ENCODE data around the gene TACR1.
A peak's percentile ranks its signal among the peaks of the same experiment; 100 is the strongest.

The TACR1 gene

GRCh38 chr2:75123876-75124275 lies 75.4 kb downstream of the TACR1 start:
- Histone ChIP-seq H2AFZ (ENCODE audit: low read length, unreplicated experiment) (no peak overlapping the region), H3K27ac (ENCODE audit: low read depth, low read length) (no peak overlapping the region), H3K4me1 (ENCODE audit: control insufficient read depth, insufficient read depth, low read length, unreplicated experiment) (no peaks in the 10 kb centered on the region), H3K4me3 (ENCODE audit: low read depth, low read length) (no peak overlapping the region), H3K79me2 (ENCODE audit: control insufficient read depth, insufficient read depth, low read length, unreplicated experiment) (no peaks in the 10 kb centered on the region), H3K36me3 (ENCODE audit: insufficient read depth, low read length) (no peaks in the 10 kb centered on the region), H3K27me3 (ENCODE audit: insufficient read depth, low read length) (no peaks in the 10 kb centered on the region)

- H3K36me3 ChIP-seq (ENCODE audit: insufficient read depth, low read length): no peaks in the 10 kb centered on the region
- no peak overlapping the region for H3K27ac ChIP-seq (ENCODE audit: low read depth, low read length)
- no peak overlapping the region for H2AFZ ChIP-seq (ENCODE audit: low read length, unreplicated experiment)
- H3K79me2 ChIP-seq (ENCODE audit: control insufficient read depth, insufficient read depth, low read length, unreplicated experiment): no peaks in the 10 kb centered on the region
- H3K4me1 ChIP-seq (ENCODE audit: control insufficient read depth, insufficient read depth, low read length, unreplicated experiment): no peaks in the 10 kb centered on the region
- H3K4me3 ChIP-seq (ENCODE audit: low read depth, low read length): no peak overlapping the region
- no peaks in the 10 kb centered on the region for H3K27me3 ChIP-seq (ENCODE audit: insufficient read depth, low read length)
Observed at GRCh38 chr2:75113231-75113869, 86.0 kb downstream of the TACR1 start.

- Histone ChIP-seq H3K4me3 (ENCODE audit: low read depth, low read length) (no peak overlapping the region), H3K36me3 (ENCODE audit: insufficient read depth, low read length) (no peaks in the 10 kb centered on the region), H3K4me1 (ENCODE audit: control insufficient read depth, insufficient read depth, low read length, unreplicated experiment) (no peaks in the 10 kb centered on the region), H3K79me2 (ENCODE audit: control insufficient read depth, insufficient read depth, low read length, unreplicated experiment) (no peaks in the 10 kb centered on the region), H3K27me3 (ENCODE audit: insufficient read depth, low read length) (no peaks in the 10 kb centered on the region), H2AFZ (ENCODE audit: low read length, unreplicated experiment) (no peak overlapping the region), H3K27ac (ENCODE audit: low read depth, low read length) (no peak overlapping the region)
Observed at GRCh38 chr2:75108937-75109482, 90.3 kb downstream of the TACR1 start.

GRCh38 chr2:75102011-75102410 lies 97.3 kb downstream of the TACR1 start:
- H3K4me1 ChIP-seq (ENCODE audit: control insufficient read depth, insufficient read depth, low read length, unreplicated experiment): peaks cover 25% of the 10 kb centered on the region
- H2AFZ ChIP-seq (ENCODE audit: low read length, unreplicated experiment): no peak overlapping the region

GRCh38 chr2:75100801-75101151 lies 98.5 kb downstream of the TACR1 start:
- Histone ChIP-seq H3K4me1 (ENCODE audit: control insufficient read depth, insufficient read depth, low read length, unreplicated experiment) (peaks cover 25% of the 10 kb centered on the region), H3K79me2 (ENCODE audit: control insufficient read depth, insufficient read depth, low read length, unreplicated experiment) (no peaks in the 10 kb centered on the region), H3K27ac (ENCODE audit: low read depth, low read length) (peak overlapping the region; percentile 35), H3K27me3 (ENCODE audit: insufficient read depth, low read length) (no peaks in the 10 kb centered on the region), H2AFZ (ENCODE audit: low read length, unreplicated experiment) (no peak overlapping the region), H3K36me3 (ENCODE audit: insufficient read depth, low read length) (peaks cover 3% of the 10 kb centered on the region; the same call in 1 of the 2 replicates), H3K4me3 (ENCODE audit: low read depth, low read length) (no peak overlapping the region)

More at GRCh38 chr2:75102011-75102410, 97.3 kb downstream of the TACR1 start:
- Histone ChIP-seq H3K27ac (ENCODE audit: low read depth, low read length) (no peak overlapping the region), H3K36me3 (ENCODE audit: insufficient read depth, low read length) (peaks cover 3% of the 10 kb centered on the region; the same call in 1 of the 2 replicates), H3K4me3 (ENCODE audit: low read depth, low read length) (no peak overlapping the region), H3K79me2 (ENCODE audit: control insufficient read depth, insufficient read depth, low read length, unreplicated experiment) (no peaks in the 10 kb centered on the region), H3K27me3 (ENCODE audit: insufficient read depth, low read length) (no peaks in the 10 kb centered on the region)

- Histone ChIP-seq H3K27ac (ENCODE audit: low read depth, low read length) (peak overlapping the region; percentile 35), H3K36me3 (ENCODE audit: insufficient read depth, low read length) (peaks cover 3% of the 10 kb centered on the region; the same call in 1 of the 2 replicates), H3K27me3 (ENCODE audit: insufficient read depth, low read length) (no peaks in the 10 kb centered on the region), H2AFZ (ENCODE audit: low read length, unreplicated experiment) (no peak overlapping the region), H3K79me2 (ENCODE audit: control insufficient read depth, insufficient read depth, low read length, unreplicated experiment) (no peaks in the 10 kb centered on the region), H3K4me1 (ENCODE audit: control insufficient read depth, insufficient read depth, low read length, unreplicated experiment) (peaks cover 25% of the 10 kb centered on the region), H3K4me3 (ENCODE audit: low read depth, low read length) (no peak overlapping the region)
Observed at GRCh38 chr2:75100011-75100800, 99.1 kb downstream of the TACR1 start.

- Histone ChIP-seq H3K27ac (ENCODE audit: low read depth, low read length) (peak overlapping the region; percentile 18), H3K4me3 (ENCODE audit: low read depth, low read length) (no peak overlapping the region), H3K27me3 (ENCODE audit: insufficient read depth, low read length) (no peaks in the 10 kb centered on the region), H2AFZ (ENCODE audit: low read length, unreplicated experiment) (no peak overlapping the region), H3K79me2 (ENCODE audit: control insufficient read depth, insufficient read depth, low read length, unreplicated experiment) (no peaks in the 10 kb centered on the region), H3K4me1 (ENCODE audit: control insufficient read depth, insufficient read depth, low read length, unreplicated experiment) (peaks cover 25% of the 10 kb centered on the region), H3K36me3 (ENCODE audit: insufficient read depth, low read length) (peaks cover 3% of the 10 kb centered on the region; the same call in 1 of the 2 replicates)
Observed at GRCh38 chr2:75099521-75099922, 99.8 kb downstream of the TACR1 start.

- Histone ChIP-seq H2AFZ (ENCODE audit: low read length, unreplicated experiment) (no peak overlapping the region), H3K27ac (ENCODE audit: low read depth, low read length) (no peak overlapping the region), H3K27me3 (ENCODE audit: insufficient read depth, low read length) (no peaks in the 10 kb centered on the region), H3K79me2 (ENCODE audit: control insufficient read depth, insufficient read depth, low read length, unreplicated experiment) (no peaks in the 10 kb centered on the region), H3K36me3 (ENCODE audit: insufficient read depth, low read length) (peaks cover 3% of the 10 kb centered on the region; the same call in 1 of the 2 replicates), H3K4me3 (ENCODE audit: low read depth, low read length) (no peak overlapping the region), H3K4me1 (ENCODE audit: control insufficient read depth, insufficient read depth, low read length, unreplicated experiment) (peaks cover 25% of the 10 kb centered on the region)
Observed at GRCh38 chr2:75098856-75099255, 100.5 kb downstream of the TACR1 start.

- Histone ChIP-seq H3K4me3 (ENCODE audit: low read depth, low read length) (no peak overlapping the region), H3K36me3 (ENCODE audit: insufficient read depth, low read length) (peaks cover 3% of the 10 kb centered on the region; the same call in 1 of the 2 replicates), H3K27me3 (ENCODE audit: insufficient read depth, low read length) (no peaks in the 10 kb centered on the region), H3K4me1 (ENCODE audit: control insufficient read depth, insufficient read depth, low read length, unreplicated experiment) (peaks cover 25% of the 10 kb centered on the region), H3K79me2 (ENCODE audit: control insufficient read depth, insufficient read depth, low read length, unreplicated experiment) (no peaks in the 10 kb centered on the region), H2AFZ (ENCODE audit: low read length, unreplicated experiment) (no peak overlapping the region), H3K27ac (ENCODE audit: low read depth, low read length) (no peak overlapping the region)
Observed at GRCh38 chr2:75097831-75098230, 101.5 kb downstream of the TACR1 start.

- no peaks in the 10 kb centered on the region for H3K27me3 ChIP-seq (ENCODE audit: insufficient read depth, low read length)
- no peak overlapping the region for H2AFZ ChIP-seq (ENCODE audit: low read length, unreplicated experiment)
- H3K27ac ChIP-seq (ENCODE audit: low read depth, low read length): no peak overlapping the region
- H3K4me3 ChIP-seq (ENCODE audit: low read depth, low read length): no peak overlapping the region
- H3K4me1 ChIP-seq (ENCODE audit: control insufficient read depth, insufficient read depth, low read length, unreplicated experiment): peaks cover 9% of the 10 kb centered on the region
- no peaks in the 10 kb centered on the region for H3K79me2 ChIP-seq (ENCODE audit: control insufficient read depth, insufficient read depth, low read length, unreplicated experiment)
- no peaks in the 10 kb centered on the region for H3K36me3 ChIP-seq (ENCODE audit: insufficient read depth, low read length)
Observed at GRCh38 chr2:75094405-75094804, 104.9 kb downstream of the TACR1 start.

All from ACC112 (cell line).